ENCODE measurements around the gene NOSIP.

NOSIP gene

GRCh38 chr19:49570138-49570856, 10.1 kb downstream of the NOSIP start:
- no peak for DNase-seq

DNA sequence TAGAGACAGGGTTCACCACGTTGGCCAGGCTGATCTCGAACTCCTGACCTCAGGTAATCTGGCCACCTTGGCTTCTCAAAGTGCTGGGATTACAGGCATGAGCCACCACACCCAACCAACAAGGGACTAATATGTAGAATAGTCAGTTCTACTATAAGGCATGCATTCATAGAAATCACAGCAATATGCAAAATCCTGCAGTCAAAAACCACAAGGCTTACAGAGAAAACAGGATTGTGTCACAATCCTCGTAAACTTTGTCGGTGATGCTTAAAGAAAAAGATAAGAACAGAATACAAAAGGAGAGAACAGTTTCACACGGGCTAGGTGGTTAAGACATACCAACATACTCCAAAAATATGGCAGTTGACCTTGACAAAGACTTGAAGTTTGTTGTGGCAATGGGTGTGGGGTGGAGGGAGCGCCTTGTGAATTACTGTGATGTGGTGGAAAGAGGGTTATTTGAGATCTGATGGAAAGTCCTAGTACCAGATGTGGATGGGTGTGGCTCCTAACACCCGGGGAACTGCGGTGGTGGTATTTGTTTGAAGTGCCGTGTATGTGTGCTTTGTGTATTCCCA, 12.4 kb downstream of the NOSIP start:
- DNase-seq: no peak

DNA sequence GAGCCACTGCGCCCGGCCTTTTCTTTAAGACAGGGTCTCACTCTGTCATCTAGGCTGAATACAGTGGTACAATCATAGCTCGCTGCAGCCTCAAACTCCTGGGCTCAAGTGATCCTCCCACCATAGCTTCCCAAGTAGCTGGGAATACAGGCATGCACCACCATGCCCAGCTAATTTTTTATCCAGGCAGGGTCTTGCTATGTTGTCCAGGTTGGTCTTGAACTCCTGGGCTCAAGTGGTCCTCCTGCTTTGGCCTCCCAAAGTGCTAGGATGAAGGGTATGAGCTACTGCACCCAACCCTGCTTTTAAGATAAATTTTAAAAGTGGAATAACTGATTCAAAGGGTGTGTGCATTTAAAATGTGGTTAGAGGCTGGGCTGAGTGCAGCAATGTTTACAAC, 14.1 kb downstream of the NOSIP start:
- DNase-seq: no peak

- DNase-seq: no peak
Measured at GRCh38 chr19:49565261-49565660, 15.1 kb downstream of the NOSIP start.

- DNase-seq: no peak
Measured at GRCh38 chr19:49564616-49565045, 15.7 kb downstream of the NOSIP start.

DNA sequence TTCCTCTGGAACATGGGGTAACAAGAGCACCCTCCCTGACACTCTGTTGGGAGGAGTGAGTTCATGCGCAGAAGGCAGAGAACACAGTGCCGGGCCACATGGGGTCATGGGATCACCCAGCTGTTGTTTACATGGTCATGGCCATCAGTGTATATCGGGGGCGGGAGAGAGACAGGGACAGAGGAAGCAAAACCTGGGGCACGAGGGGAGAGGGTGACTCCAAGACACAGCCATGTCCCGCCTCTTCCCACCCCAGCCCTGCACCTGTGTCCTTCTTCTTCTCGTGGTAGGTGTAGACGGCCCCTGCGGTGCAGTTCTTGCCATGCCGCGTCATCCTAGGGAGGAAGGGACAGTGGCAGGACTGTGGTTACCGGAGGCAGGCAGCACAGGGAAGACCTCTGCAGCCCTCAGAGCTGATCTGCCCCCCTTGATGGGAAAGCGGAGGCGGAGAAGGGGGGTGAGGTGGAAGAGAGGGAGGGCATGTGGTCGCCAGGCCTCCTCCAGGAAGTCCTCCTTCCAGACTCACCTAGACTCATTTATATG, 19.9 kb downstream of the NOSIP start:
- DNase-seq: no peak

DNA sequence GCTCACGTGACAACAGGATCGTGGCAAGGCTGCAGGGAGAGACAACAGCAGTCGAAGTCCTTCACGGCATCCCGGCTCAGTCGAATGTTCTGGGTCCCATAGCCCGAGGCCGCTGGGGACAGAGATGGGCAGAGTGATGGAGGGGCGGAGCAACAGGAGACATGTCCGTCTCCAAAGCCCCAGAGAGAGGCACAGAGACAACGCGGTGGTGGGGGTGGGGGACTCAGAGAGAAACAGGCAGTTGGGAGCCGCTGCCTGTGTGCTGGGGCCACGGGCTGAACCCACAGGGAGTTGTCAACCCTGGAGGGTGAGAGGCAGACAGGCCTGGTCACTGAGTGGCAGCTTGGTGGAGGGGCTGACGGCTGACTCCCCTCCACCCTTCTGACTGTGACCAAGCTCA, 20.4 kb downstream of the NOSIP start:
- no peak for DNase-seq

GRCh38 chr19:49559443-49559842, 20.9 kb downstream of the NOSIP start:
- no peak for DNase-seq

- DNase-seq: no peak
Measured at GRCh38 chr19:49558591-49558990, 21.8 kb downstream of the NOSIP start.

DNA sequence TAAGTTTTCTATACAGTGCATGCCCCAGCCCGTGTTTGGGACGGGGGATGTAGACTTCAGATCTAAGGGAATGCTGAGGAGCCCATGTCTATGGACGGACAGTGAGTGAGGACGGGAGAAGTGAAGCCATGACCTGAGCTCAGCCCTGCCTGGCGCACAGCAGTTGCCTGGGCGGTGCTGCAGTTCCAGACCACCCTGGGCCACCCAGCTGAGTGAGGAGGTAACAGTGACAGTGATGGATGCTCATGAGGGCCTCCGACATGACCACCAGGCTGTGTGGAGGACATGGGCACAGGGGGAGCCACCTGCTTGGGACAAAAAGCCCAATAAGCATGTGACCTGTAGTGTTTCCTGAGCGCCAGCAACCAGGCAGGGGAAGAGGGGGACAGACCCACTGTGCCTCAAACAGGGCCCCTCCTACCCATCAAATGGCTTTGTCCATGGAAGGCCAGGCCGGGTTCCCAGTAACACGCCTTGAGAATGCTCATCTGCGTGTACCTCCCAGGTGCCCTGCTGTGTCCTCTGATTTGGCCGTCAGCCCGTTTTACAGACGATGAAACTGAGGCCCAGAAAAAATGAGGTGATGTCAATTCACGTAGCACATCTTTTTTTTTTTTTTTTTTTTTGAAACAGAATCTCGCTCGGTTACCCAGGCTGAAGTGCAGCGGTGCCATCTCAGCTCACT, 22.6 kb downstream of the NOSIP start:
- no peak for DNase-seq

DNA sequence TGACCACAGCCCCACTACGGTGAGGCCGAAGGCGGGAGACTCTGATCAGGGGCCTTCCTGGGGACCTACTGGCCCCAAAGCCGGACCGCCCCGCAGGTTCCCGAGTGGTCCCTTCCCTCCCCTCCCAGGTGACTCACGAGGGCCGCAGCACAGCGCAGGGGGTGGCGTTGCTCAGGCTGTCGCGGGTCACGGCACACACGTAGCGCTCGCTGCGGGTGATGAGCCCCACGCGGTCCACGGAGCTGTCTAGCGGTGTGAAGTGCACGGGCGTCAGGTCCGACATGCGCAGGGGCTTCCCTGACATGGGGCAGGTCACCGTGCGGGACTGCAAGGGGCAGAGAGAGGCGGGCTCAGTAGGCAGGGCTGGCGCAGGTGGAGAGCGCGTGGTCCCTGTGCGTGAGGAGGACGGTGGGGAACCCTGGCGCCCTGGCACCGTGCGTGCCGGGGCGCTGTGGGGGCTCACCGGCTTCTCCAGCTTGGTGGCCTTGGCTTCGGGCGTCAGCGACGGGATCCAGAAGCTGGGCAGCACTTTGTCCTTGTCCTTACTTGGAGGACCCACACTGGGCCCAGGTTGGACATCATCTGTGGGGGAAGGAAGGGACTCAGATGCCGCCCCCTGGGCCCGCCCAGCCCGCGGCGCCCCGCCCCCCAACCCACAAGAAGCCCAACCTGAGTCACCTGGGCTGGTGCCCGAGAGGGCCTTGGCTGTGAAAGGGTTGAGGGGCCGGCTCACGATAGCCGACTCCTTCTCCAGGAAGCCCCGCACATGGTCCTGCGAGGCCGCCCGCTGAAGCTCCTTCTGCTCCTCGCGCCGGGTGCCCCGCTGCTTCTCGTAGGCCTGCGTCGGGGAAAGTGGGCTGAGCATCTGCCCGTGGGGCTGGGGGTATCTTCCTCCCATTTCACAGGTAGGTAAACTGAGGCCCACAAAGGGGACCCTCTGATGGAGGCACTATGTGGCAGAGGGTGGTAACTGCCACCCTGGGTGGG, 23.7 kb downstream of the NOSIP start:
- DNase-seq: no peak

DNA sequence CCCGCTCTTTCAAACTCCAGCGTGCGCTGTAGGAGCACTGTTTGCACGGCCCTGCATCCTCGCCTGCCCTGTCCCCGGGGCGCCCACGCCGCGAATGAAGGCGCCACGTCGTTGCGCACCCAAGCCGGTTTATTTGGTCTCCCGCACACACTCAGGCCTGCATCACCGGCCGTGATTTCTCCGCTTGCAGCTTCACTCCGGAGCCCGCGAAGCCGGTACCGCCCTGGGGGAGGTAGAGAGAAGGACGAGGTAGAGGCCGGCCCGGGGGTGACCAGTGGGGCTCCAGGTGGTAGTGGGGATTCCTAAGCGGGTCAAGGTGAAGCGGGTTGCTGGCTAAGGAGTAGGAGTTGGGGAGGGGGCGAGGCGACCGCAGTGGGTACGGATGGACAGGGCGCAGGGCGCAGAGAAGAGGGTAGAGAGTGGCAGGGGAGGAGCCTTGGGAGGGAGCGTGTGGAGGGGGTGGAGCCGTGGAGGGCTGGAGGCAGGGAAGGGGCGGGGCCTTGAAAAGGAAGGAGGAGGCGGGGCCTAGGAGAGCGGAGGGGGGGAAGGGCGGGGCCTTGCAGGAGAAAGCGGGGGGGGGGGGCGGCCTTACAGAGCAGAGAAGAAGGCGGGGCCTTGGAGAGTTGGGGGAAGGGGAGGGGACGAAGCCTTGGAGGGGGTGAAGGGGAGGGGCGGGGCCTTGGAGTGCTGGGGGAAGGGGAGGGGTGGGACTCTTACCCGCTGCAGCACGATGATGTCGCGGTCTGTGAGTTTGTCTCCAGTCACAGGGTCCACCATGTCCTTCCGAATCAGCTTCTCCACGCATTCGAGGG, 24.6 kb downstream of the NOSIP start:
- DNase-seq: no peak

DNA sequence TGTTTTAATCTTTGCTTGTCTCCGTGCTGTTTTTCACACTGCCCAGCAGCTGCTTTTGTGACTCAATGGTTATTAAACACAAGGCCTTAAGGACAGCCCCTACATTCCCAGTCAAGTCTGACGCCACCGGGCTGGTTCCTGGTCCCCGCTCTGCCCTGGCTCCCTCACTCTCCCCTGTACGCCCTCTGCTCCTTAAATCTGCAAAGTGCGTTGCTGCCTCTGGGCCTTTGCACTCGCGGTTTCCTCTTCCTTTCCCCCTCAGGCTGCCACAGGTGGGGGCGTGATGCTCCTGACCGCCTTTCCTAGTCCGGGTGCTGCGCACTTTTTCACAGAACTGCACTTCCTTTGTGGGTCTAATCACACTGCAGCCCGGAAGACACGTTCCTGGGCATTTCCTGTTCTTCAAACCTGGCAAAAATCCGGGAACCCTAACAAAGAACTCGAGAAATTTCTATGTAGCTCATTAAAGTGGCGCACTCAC, 25.6 kb downstream of the NOSIP start:
- DNase-seq: no peak

DNA sequence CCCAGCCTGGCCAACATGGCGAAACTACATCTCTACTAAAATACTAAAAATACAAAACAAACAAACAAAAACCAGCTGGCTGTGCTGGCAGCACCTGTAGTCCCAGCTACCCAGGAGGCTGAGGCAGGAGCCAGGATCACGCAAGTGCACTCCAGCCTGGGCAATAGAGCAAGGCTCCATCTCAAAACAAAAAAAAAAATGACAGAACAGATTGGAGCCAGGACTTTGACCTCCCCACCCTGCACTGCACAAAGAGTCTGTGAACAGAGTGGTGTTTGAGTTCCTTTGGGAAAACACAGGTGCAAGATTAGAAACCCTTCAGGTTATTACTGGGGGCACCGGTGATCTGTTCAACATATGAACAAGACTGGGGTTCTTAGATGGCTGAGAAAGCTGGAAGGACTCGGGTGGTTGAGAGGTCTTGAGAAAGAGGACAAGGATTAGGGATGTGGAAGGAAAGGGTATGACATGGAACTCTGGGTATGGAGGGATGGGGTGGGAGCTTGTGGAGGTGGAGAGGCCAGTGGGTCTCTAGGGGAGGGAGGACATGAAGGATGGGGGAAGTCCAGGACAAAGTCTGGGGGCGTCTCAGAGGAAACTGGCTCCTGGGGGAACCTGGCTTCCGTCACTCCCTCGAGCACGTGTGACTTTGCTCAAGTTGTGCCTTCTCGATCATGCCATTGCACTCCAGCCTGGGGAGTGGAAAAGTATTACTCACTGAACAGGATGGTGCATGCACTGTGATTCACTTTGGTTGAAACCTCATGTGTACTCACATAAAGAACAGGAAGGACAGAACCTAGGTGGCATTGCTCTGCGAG, 26.7 kb downstream of the NOSIP start:
- DNase-seq: no peak

GRCh38 chr19:49552749-49553148, 27.6 kb downstream of the NOSIP start:
- DNase-seq: no peak

DNA sequence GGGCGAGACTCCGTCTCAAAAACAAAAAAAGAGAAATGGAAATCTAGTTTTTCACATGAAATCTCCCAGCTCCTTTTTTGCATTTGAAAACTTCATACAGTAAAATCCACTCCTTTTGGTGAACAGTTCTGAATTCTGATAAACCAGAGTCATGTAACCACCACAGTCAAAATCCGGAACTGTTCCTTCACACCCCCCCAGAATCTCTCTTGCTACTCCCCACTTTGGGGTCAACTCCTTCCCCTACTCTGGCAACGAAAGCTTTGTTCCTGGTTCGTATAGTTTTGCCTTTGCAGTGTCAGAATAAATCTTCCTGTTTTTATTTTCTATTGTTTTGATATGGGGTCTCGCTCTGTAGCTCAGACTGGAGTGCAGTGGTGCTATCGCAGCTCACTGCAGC, 28.8 kb downstream of the NOSIP start:
- no peak for DNase-seq

DNA sequence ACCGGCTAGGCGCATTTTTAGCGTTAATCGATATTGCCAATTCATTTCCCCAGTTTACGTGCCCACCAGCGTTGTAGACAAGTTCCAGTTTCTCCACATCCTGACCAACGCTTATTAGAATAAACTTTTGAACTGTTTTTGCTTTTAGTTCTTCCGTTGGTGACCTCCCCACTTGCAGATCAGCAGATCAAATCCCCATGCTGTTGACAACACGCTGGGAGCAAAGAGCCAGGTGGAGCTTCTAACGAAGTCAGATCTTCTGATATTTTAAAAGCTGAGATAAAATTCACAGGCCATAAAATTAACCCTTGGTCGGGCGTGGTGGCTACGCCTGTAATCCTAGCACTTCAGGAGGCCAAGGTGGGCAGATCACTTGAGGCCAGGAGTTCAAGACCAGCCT, 31.3 kb downstream of the NOSIP start:
- DNase-seq: no peak

GRCh38 chr19:49546825-49547565, 33.4 kb downstream of the NOSIP start:
- DNase-seq: no peak

DNA sequence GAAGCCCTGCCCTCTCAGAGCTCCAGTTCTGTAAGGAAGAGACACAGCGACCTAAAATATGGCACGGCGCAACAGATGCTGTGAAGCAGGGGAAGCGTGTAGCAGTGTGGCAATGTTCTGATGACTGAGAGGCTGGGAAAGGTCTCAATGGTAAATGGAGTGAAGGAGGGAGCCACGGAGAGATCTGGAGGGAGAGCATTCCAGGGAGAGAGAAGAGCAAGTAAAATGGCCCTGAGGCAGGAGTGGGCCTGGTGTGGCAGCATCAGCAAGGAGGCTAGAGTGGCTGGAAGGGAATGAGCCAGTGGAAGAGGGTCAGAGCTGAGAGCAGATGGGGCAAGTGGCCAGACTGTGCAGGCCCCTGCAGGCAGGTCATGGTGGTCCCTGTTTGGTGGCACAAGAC, 36.2 kb downstream of the NOSIP start:
- no peak for DNase-seq

- no peak for DNase-seq
Measured at GRCh38 chr19:49543032-49543431, 37.3 kb downstream of the NOSIP start.
